ENCODE data around the gene WBP11. TPM values are rescaled to one million over a fixed set of nuclear protein-coding genes. Genes with fewer than 3 reads are reported as not detected.
A peak's percentile ranks its signal among the peaks of the same experiment; 100 is the strongest.

WBP11 gene
- 10 to 100 TPM; 16.7 to 24.4 (median 19.7) TPM for total RNA-seq

GRCh38 chr12:14803011-14803829, at the start of gene WBP11, which contains the start of gene C12orf60:
TSS of gene WBP11 (minus strand) at chr12:14803478. CDS start at chr12:14801383, 2,095 bp downstream.
TSS of gene C12orf60 (plus strand) at chr12:14803670. CDS start at chr12:14822936, 19,266 bp downstream.
- under 1% methylated on average over 49 of the region's 50 CpGs for WGBS
- no peaks in the 10 kb centered on the region for H3K27me3 ChIP-seq
- peaks cover 7% of the 10 kb centered on the region for H3K36me3 ChIP-seq
- H3K4me1 ChIP-seq, result peaks cover 21% of the 10 kb centered on the region
- peak within 1 kb of the TSS; percentile 93 for H3K27ac ChIP-seq
- H3K4me3 ChIP-seq, result peak within 1 kb of the TSS; percentile 91
- DNase-seq (ENCODE audit: low spot score in 2 of 2), result peak; percentile 96 to 97
- TF ChIP-seq POLR2A (IDR thresholded peaks at IDR 0.05), result peak in 1 of 2 donors; percentile 43
- peak in 1 of 3 donors; percentile 49 for TF ChIP-seq POLR2AphosphoS5 (IDR thresholded peaks at IDR 0.05)
- TF ChIP-seq CTCF (IDR thresholded peaks at IDR 0.05), result peak in 1 of 2 donors; percentile 5
- no peak for TF ChIP-seq EP300 (IDR thresholded peaks at IDR 0.05)
- H3K9me3 ChIP-seq, result no peaks in the 10 kb centered on the region

GRCh38 chr12:14852880-14853279, 49.6 kb upstream of the WBP11 start:
- Histone ChIP-seq H3K4me1 (peaks cover 44% of the 10 kb centered on the region), H3K27ac (no peak overlapping the region), H3K36me3 (no peaks in the 10 kb centered on the region), H3K27me3 (no peaks in the 10 kb centered on the region), H3K9me3 (no peaks in the 10 kb centered on the region), H3K4me3 (no peak overlapping the region)
- TF ChIP-seq POLR2AphosphoS5 (IDR thresholded peaks at IDR 0.05) (no peak), EP300 (IDR thresholded peaks at IDR 0.05) (no peak), CTCF (IDR thresholded peaks at IDR 0.05) (no peak), POLR2A (IDR thresholded peaks at IDR 0.05) (no peak)
- DNase-seq (ENCODE audit: low spot score in 2 of 2), result no peak

GRCh38 chr12:14850929-14851663, 47.8 kb upstream of the WBP11 start:
- Histone ChIP-seq H3K4me1 (peaks cover 61% of the 10 kb centered on the region), H3K27ac (peak overlapping the region; percentile 45), H3K9me3 (no peaks in the 10 kb centered on the region), H3K36me3 (no peaks in the 10 kb centered on the region), H3K27me3 (no peaks in the 10 kb centered on the region), H3K4me3 (no peak overlapping the region)
- 33% methylated on average over 1 of the region's 1 CpG for WGBS
- TF ChIP-seq EP300 (IDR thresholded peaks at IDR 0.05) (no peak), POLR2AphosphoS5 (IDR thresholded peaks at IDR 0.05) (no peak), CTCF (IDR thresholded peaks at IDR 0.05) (no peak)
- no peak for DNase-seq (ENCODE audit: low spot score in 2 of 2)

GRCh38 chr12:14849661-14850060, 46.4 kb upstream of the WBP11 start:
- H3K27ac ChIP-seq, result peak overlapping the region; percentile 45
- DNase-seq (ENCODE audit: low spot score in 2 of 2), result no peak

More at GRCh38 chr12:14849661-14850060, 46.4 kb upstream of the WBP11 start:
- no peaks in the 10 kb centered on the region for H3K36me3 ChIP-seq
- TF ChIP-seq CTCF (IDR thresholded peaks at IDR 0.05) (no peak), POLR2A (IDR thresholded peaks at IDR 0.05) (no peak), EP300 (IDR thresholded peaks at IDR 0.05) (no peak), POLR2AphosphoS5 (IDR thresholded peaks at IDR 0.05) (peak in 1 of 3 donors; percentile 52)
- H3K4me3 ChIP-seq, result no peak overlapping the region
- 27% methylated on average over 2 of the region's 2 CpGs for WGBS
- H3K27me3 ChIP-seq, result no peaks in the 10 kb centered on the region
- no peaks in the 10 kb centered on the region for H3K9me3 ChIP-seq
- H3K4me1 ChIP-seq, result peaks cover 66% of the 10 kb centered on the region
